ENCODE results near the gene CCDC6.
"Not testable (repeated sequence)": the region's sequence is repeated elsewhere in the genome, so short reads cannot be mapped to it uniquely, and the experiment has no call there.

CCDC6 gene

GRCh38 chr10:59801171-59801570 lies 105.2 kb downstream of the CCDC6 start:
- DNase-seq (ENCODE audit: low read depth), result peak; percentile 17
- no peak overlapping the region for H3K4me3 ChIP-seq (ENCODE audit: low read depth, low read length)
- TF ChIP-seq, protein P1, sequence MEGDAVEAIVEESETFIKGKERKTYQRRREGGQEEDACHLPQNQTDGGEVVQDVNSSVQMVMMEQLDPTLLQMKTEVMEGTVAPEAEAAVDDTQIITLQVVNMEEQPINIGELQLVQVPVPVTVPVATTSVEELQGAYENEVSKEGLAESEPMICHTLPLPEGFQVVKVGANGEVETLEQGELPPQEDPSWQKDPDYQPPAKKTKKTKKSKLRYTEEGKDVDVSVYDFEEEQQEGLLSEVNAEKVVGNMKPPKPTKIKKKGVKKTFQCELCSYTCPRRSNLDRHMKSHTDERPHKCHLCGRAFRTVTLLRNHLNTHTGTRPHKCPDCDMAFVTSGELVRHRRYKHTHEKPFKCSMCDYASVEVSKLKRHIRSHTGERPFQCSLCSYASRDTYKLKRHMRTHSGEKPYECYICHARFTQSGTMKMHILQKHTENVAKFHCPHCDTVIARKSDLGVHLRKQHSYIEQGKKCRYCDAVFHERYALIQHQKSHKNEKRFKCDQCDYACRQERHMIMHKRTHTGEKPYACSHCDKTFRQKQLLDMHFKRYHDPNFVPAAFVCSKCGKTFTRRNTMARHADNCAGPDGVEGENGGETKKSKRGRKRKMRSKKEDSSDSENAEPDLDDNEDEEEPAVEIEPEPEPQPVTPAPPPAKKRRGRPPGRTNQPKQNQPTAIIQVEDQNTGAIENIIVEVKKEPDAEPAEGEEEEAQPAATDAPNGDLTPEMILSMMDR (IDR thresholded peaks at IDR 0.05; ENCODE audit: control insufficient read depth, extremely low read depth, insufficient read depth), result no peak

GRCh38 chr10:59799421-59799820 lies 106.9 kb downstream of the CCDC6 start:
- no peak for DNase-seq (ENCODE audit: low read depth)
- H3K4me3 ChIP-seq (ENCODE audit: low read depth, low read length), result no peak overlapping the region
- TF ChIP-seq, protein P1 (IDR thresholded peaks at IDR 0.05; ENCODE audit: control insufficient read depth, extremely low read depth, insufficient read depth), result no peak

DNA sequence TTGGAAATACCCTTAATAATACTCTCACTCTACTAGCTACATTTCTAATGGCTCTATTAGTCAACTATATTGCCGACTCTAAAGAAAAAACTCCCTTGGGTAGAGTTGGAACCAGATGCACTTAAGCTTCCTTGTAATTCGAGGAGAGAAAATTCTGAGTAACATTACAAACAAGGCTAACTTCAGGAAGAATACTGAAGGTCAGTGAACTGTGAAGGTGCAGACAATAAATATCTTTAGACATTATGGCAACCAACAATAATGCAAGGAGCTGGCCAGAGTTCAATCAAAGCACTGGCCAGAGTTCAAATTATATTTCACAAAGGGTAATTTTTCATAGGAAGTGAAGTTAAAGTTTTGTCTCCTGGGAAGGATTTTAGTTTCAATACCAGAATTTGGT lies 112.4 kb downstream of the CCDC6 start:
- no peak for DNase-seq (ENCODE audit: low read depth)

DNA sequence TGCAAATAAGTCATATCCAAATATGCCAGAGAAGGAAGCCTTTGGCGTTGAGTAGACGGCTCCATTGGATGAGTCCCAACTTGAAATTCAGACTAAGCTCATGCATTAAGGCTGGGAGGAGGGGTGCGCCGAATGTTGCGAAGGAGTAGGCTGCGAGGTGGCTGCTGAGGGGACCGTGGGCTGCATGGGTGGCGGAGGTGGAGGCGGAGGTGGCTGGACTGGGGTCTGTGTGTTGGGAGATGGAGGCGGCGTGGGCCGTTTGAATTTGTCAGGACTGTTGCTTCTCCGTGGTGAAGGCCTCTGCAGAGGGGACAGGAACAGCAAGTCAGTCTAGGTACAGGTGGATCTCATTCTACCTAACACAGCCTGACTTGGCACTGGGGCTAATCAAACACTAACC lies 113.5 kb downstream of the CCDC6 start:
- DNase-seq (ENCODE audit: low read depth), result no peak
- TF ChIP-seq, protein P1 (IDR thresholded peaks at IDR 0.05; ENCODE audit: control insufficient read depth, extremely low read depth, insufficient read depth), result no peak
- no peak overlapping the region for H3K4me3 ChIP-seq (ENCODE audit: low read depth, low read length)

More for the DNA sequence above, 112.4 kb downstream of the CCDC6 start:
- no peak overlapping the region for H3K4me3 ChIP-seq (ENCODE audit: low read depth, low read length)
- TF ChIP-seq, protein P1 (IDR thresholded peaks at IDR 0.05; ENCODE audit: control insufficient read depth, extremely low read depth, insufficient read depth), result no peak

DNA sequence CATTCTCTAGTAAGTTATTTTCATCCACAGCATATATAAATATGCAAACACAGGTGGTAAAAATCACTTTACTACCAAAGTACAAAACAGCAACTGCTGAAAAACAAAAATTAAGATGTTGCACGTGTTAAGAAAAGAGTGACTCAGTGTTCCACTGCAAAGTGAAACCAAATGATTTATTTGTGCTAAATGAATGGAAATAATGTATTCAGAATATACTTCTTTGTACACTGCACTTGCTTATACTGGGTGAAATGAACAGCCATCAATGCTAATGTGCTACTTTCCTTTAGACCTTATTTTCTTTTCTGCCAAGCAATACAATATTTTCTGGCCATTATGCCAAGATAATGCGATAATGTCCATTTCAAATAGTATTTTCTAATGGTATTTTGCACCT lies 114.8 kb downstream of the CCDC6 start:
- DNase-seq (ENCODE audit: low read depth), result no peak
- TF ChIP-seq, protein P1 (IDR thresholded peaks at IDR 0.05; ENCODE audit: control insufficient read depth, extremely low read depth, insufficient read depth), result no peak
- no peak overlapping the region for H3K4me3 ChIP-seq (ENCODE audit: low read depth, low read length)

GRCh38 chr10:59790080-59790479 lies 116.3 kb downstream of the CCDC6 start:
- not testable (repeated sequence) for DNase-seq (ENCODE audit: low read depth); H3K4me3 ChIP-seq (ENCODE audit: low read depth, low read length)

DNA sequence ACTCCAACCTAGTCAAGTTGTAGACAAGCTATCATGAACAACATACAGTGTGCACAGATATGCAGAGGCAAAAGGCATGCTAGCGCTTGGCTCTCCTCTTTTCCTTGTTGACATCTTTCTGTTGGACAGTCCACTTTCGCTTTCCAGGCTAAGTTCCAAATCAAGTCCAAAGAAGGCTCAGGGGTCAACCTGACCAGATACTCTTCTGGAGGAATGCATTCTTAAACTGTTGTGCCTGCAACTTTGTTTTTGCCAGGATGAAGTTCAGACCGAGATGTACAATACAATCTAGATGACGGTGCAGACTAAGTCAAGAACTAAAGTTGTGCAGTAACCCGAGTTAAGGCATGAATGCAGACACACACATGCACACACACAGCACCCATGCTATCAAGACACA lies 117.4 kb downstream of the CCDC6 start:
- DNase-seq (ENCODE audit: low read depth); H3K4me3 ChIP-seq (ENCODE audit: low read depth, low read length): not testable (repeated sequence)

DNA sequence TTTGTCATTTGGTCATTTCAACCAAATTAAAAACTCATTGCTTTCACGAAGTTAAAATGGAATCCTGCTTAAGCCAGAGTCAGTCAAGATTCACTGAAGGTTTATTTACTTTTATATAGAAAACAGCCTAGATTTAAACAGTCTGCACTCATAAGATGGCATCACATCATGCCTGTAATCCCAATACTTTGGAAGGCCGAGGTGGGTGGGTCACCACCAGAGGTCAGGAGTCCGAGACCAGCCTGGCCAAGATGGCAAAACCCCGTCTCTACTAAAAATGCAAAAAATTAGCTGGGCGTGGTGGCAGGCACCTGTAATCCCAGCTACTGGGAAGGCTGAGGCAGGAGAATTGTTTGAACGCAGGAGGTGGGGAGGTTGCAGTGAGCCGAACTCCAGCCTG lies 119.3 kb downstream of the CCDC6 start:
- DNase-seq (ENCODE audit: low read depth); H3K4me3 ChIP-seq (ENCODE audit: low read depth, low read length): not testable (repeated sequence)

GRCh38 chr10:59785476-59785875 lies 120.9 kb downstream of the CCDC6 start:
- not testable (repeated sequence) for DNase-seq (ENCODE audit: low read depth); H3K4me3 ChIP-seq (ENCODE audit: low read depth, low read length)

Data from LNCaP clone FGC (cell line).